Kidney glomerular epithelial cell (primary cell): ENCODE results near the gene ATP2C1.
"Not testable (repeated sequence)": the region's sequence is repeated elsewhere in the genome, so short reads cannot be mapped to it uniquely, and the experiment has no call there.

ENCODE experiments used
- DNase-seq: peaks from one replicate; lab custom pipeline; 2025; lab: John Stamatoyannopoulos, UW

The ATP2C1 gene

GRCh38 chr3:130939753-130940152 is 45.9 kb downstream of the ATP2C1 start:
- no peak for DNase-seq

GRCh38 chr3:130941793-130942192 is 47.9 kb downstream of the ATP2C1 start:
- DNase-seq, result no peak

- no peak for DNase-seq
Observed at GRCh38 chr3:130946882-130947281, 53.0 kb downstream of the ATP2C1 start.

GRCh38 chr3:130948001-130948773 is 54.3 kb downstream of the ATP2C1 start:
- DNase-seq, result no peak

GRCh38 chr3:130948929-130949328 is 55.0 kb downstream of the ATP2C1 start:
- DNase-seq, result no peak

- no peak for DNase-seq
Observed at GRCh38 chr3:130950124-130950523, 56.2 kb downstream of the ATP2C1 start.

- DNase-seq, result peak; percentile 30
Observed at GRCh38 chr3:130950641-130951040, 56.8 kb downstream of the ATP2C1 start.

- DNase-seq, result no peak
Observed at GRCh38 chr3:130955481-130955880, 61.6 kb downstream of the ATP2C1 start.

- no peak for DNase-seq
Observed at GRCh38 chr3:130956281-130956680, 62.4 kb downstream of the ATP2C1 start.

- DNase-seq, result no peak
Observed at GRCh38 chr3:130956721-130957120, 62.8 kb downstream of the ATP2C1 start.

- DNase-seq, result no peak
Observed at GRCh38 chr3:130960139-130960795, 66.4 kb downstream of the ATP2C1 start.

GRCh38 chr3:130961458-130961857 is 67.6 kb downstream of the ATP2C1 start:
- no peak for DNase-seq

GRCh38 chr3:130963444-130963843 is 69.6 kb downstream of the ATP2C1 start:
- DNase-seq, result no peak

GRCh38 chr3:130963878-130964277 is 70.0 kb downstream of the ATP2C1 start:
- peak; percentile 83 for DNase-seq

- DNase-seq, result no peak
Observed at GRCh38 chr3:130967281-130967680, 73.4 kb downstream of the ATP2C1 start.

- no peak for DNase-seq
Observed at GRCh38 chr3:130968221-130968620, 74.3 kb downstream of the ATP2C1 start.

- DNase-seq, result no peak
Observed at GRCh38 chr3:130969621-130970020, 75.7 kb downstream of the ATP2C1 start.

- no peak for DNase-seq
Observed at GRCh38 chr3:130971208-130971607, 77.3 kb downstream of the ATP2C1 start.

- DNase-seq, result not testable (repeated sequence)
Observed at GRCh38 chr3:130972592-130972991, 78.7 kb downstream of the ATP2C1 start.

- no peak for DNase-seq
Observed at GRCh38 chr3:130973406-130973805, 79.5 kb downstream of the ATP2C1 start.

GRCh38 chr3:130974201-130974600 is 80.3 kb downstream of the ATP2C1 start:
- no peak for DNase-seq

GRCh38 chr3:130975251-130975650 is 81.4 kb downstream of the ATP2C1 start:
- DNase-seq, result no peak

- DNase-seq, result no peak
Observed at GRCh38 chr3:130976706-130977105, 82.8 kb downstream of the ATP2C1 start.

- DNase-seq, result no peak
Observed at GRCh38 chr3:130979117-130979516, 85.2 kb downstream of the ATP2C1 start.
